Measurements from ENCODE around the gene DOCK9. TPM values are rescaled to one million over a fixed set of nuclear protein-coding genes. Genes with fewer than 3 reads are reported as not detected.

DOCK9 gene
- total and polyA plus RNA-seq, 9 donors, result 31.0 to 75.3 (median 45.4) TPM

DNA sequence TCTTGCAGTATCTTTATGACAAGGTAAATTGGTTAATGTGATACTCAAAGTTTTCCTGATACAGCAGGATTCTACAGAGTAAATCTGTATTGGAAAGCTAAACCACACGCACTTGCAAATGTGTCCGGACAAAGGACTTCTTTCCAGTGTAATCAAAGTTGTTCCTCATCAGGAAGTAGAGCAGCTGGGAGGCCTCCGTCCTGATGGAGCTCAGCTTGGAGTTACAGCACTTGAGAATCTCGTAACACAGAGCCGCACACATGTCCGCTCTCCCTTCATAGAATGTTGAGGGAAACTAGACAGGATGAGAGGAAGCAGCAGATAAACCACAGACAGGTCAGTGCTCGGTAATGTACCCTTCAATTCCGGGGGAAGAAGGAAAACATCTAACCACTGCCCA is 146.6 kb downstream of the DOCK9 start:
- Histone ChIP-seq H3K27ac (no peak overlapping the region), H3K27me3 (no peaks in the 10 kb centered on the region), H3K36me3 (no peaks in the 10 kb centered on the region), H3K4me1 (ENCODE audit: insufficient read depth) (no peaks in the 10 kb centered on the region), H3K4me3 (no peak overlapping the region), H3K9me3 (no peaks in the 10 kb centered on the region)
- DNase-seq, result no peak
- TF ChIP-seq, protein P1, sequence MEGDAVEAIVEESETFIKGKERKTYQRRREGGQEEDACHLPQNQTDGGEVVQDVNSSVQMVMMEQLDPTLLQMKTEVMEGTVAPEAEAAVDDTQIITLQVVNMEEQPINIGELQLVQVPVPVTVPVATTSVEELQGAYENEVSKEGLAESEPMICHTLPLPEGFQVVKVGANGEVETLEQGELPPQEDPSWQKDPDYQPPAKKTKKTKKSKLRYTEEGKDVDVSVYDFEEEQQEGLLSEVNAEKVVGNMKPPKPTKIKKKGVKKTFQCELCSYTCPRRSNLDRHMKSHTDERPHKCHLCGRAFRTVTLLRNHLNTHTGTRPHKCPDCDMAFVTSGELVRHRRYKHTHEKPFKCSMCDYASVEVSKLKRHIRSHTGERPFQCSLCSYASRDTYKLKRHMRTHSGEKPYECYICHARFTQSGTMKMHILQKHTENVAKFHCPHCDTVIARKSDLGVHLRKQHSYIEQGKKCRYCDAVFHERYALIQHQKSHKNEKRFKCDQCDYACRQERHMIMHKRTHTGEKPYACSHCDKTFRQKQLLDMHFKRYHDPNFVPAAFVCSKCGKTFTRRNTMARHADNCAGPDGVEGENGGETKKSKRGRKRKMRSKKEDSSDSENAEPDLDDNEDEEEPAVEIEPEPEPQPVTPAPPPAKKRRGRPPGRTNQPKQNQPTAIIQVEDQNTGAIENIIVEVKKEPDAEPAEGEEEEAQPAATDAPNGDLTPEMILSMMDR (IDR thresholded peaks at IDR 0.05), result no peak
- TF ChIP-seq EP300 (IDR thresholded peaks at IDR 0.05), result no peak
- TF ChIP-seq POLR2A (IDR thresholded peaks at IDR 0.05), result no peak
- intact Hi-C loops (cut with DNase I), result no loop called here
- 87 to 93% (median 91%) methylated on average over 8 of the region's 8 CpGs for WGBS, 3 donors

DNA sequence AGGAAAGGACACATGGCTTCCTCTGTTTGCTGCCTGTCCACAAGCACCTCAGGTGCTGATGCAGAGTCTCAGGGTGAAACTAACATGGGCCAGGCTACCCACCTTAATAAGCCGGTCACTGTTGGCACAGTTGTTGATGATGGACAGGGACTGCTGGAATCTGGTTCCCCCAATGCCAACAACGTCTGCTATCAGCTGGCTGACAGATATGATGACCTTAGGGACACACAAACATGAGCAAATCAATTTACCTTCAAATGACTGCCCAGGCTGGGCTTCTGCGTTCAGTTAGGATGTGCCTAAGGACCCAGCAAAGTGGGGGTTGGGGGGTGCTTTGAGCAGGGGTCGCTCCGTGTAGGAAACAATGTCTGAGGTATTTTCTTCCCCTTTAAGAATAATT is 148.3 kb downstream of the DOCK9 start:
- Histone ChIP-seq H3K4me3 (no peak overlapping the region), H3K27me3 (no peaks in the 10 kb centered on the region), H3K9me3 (no peaks in the 10 kb centered on the region), H3K4me1 (ENCODE audit: insufficient read depth) (no peaks in the 10 kb centered on the region), H3K27ac (no peak overlapping the region), H3K36me3 (no peaks in the 10 kb centered on the region)
- DNase-seq, result no peak
- 94 to 96% (median 96%) methylated on average over 5 of the region's 5 CpGs for WGBS, 3 donors
- TF ChIP-seq, protein P1 (IDR thresholded peaks at IDR 0.05), result no peak
- TF ChIP-seq POLR2A (IDR thresholded peaks at IDR 0.05) (no peak), EP300 (IDR thresholded peaks at IDR 0.05) (no peak)
- intact Hi-C loops (cut with DNase I), result no loop called here

DNA sequence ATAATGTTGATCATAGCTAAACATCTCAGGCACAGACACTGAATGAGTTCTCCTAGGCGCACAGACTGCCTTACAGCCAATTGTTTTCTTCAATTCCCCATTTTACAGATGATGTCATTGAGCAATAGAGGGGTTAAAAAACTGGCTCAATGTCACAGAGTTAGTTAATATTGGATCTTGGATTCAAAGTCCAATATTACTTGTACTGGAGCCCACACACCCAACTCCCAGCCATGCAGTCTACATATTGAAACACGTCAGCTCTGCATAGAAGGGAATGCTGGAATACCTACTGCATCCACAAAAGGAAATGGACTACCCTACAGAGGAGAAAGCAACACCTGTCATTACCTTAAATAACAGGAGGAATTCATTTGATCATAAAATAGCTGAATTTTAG is 149.2 kb downstream of the DOCK9 start:
- TF ChIP-seq, protein P1 (IDR thresholded peaks at IDR 0.05), result no peak
- TF ChIP-seq POLR2A (IDR thresholded peaks at IDR 0.05), result no peak
- TF ChIP-seq EP300 (IDR thresholded peaks at IDR 0.05), result no peak

DNA sequence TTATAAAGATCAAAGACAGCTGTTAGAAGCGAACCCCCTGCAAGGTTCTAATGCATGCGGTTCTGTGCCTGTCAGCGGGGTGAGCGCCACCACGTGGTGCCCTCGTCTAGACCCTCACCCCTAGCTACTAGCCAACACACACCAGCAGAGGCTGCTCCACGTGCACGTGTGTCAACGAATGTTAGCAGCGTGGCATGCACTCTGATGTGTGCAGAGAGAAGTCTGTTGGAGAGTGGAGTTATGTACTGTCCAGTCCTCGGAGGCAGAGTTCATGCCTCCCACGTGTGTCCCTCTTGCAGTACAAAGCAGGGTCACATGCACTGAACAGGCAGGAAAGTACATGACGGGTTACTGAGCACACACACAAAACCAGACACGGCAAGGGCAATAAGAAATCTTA is 150.4 kb downstream of the DOCK9 start:
- no peak for DNase-seq
- Histone ChIP-seq H3K4me3 (no peak overlapping the region), H3K9me3 (no peaks in the 10 kb centered on the region), H3K27ac (no peak overlapping the region), H3K4me1 (ENCODE audit: insufficient read depth) (no peaks in the 10 kb centered on the region), H3K27me3 (no peaks in the 10 kb centered on the region), H3K36me3 (no peaks in the 10 kb centered on the region)
- intact Hi-C loops (cut with DNase I), result no loop called here
- no peak for TF ChIP-seq EP300 (IDR thresholded peaks at IDR 0.05)
- TF ChIP-seq, protein P1 (IDR thresholded peaks at IDR 0.05), result no peak
- 79 to 80% (median 79%) methylated on average over 14 of the region's 14 CpGs for WGBS, 3 donors

More for the DNA sequence above, 149.2 kb downstream of the DOCK9 start:
- Histone ChIP-seq H3K4me3 (no peak overlapping the region), H3K4me1 (ENCODE audit: insufficient read depth) (no peaks in the 10 kb centered on the region), H3K27me3 (no peaks in the 10 kb centered on the region), H3K27ac (no peak overlapping the region), H3K36me3 (no peaks in the 10 kb centered on the region), H3K9me3 (no peaks in the 10 kb centered on the region)
- no peak for DNase-seq
- 95 to 100% (median 100%) methylated on average over 2 of the region's 2 CpGs for WGBS, 3 donors
- intact Hi-C loops (cut with DNase I), result no loop called here

DNA sequence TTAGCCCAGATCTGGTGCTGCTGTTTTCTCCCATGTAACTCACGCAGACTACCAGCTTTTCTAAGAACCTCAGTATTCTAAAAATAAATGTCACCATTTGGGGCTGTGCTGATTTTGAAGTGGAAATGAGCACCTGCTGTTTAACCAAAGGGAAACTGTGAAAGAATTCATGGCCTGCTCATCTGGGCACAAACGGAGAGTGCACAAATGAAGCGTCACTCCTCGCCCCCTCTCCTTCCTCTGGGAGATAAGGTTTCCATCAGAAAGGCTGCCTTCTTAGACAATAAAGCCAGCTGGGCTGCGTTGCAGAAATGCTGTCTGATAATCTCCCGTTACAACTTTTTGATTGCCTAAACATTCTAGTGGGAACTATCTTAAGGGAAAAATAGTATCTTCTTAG is 151.7 kb downstream of the DOCK9 start:
- Histone ChIP-seq H3K4me3 (no peak overlapping the region), H3K9me3 (no peaks in the 10 kb centered on the region), H3K4me1 (ENCODE audit: insufficient read depth) (no peaks in the 10 kb centered on the region), H3K27ac (no peak overlapping the region), H3K36me3 (no peaks in the 10 kb centered on the region), H3K27me3 (no peaks in the 10 kb centered on the region)
- 33 to 51% (median 48%) methylated on average over 6 of the region's 6 CpGs for whole genome bisulfite sequencing, 3 donors
- no peak for DNase-seq
- TF ChIP-seq, protein P1 (IDR thresholded peaks at IDR 0.05), result no peak
- no peak for TF ChIP-seq POLR2A (IDR thresholded peaks at IDR 0.05)
- TF ChIP-seq EP300 (IDR thresholded peaks at IDR 0.05), result no peak
- intact Hi-C loops (cut with DNase I), result no loop called here

All from ovary (tissue), 9 donors.